ENCODE results near the gene ATG2A.
A peak's percentile ranks its signal among the peaks of the same experiment; 100 is the strongest.

The ATG2A gene

DNA sequence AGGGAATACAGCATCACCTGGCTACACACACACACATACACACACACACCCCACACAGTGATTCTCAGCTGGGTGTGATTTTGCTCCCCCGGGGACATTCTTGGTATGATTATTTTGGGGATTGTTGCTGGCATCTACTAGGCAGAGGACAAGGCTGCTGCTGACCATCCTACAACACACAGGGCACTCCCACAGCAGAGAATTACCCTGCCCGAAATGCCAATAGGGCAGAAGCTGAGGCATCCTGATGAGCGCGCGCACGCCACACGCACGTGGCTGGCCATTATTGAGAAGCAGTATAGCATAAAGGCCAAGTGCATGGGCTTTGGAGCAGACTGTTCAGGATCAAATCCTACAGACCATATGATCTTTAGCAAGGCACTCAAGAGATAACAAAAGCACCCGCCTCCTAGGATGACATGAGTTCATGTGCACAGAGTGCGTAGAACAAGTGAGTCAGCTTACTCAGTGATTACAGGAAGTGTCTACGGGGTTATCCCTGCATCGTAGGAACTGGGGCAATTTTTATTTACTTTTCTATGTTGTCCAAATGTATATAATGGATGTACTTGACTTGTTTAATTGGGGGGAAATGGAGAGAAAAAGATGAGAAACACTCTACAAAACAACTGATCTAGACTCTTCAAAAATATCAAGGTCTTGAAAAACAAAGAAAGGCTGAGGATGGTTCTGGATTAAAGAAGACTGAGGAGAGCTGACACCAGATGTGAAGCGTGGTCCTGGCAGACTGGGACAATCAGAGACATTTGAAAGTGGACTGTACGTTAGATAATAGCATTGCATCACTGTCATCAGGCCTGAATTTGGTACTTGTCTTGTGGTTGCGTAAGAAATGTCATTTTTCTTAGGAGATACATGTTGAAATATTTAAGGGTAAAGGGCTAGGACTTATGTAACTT lies 31.4 kb downstream of the ATG2A start:
- DNase-seq (ENCODE audit: low read depth), result no peak

DNA sequence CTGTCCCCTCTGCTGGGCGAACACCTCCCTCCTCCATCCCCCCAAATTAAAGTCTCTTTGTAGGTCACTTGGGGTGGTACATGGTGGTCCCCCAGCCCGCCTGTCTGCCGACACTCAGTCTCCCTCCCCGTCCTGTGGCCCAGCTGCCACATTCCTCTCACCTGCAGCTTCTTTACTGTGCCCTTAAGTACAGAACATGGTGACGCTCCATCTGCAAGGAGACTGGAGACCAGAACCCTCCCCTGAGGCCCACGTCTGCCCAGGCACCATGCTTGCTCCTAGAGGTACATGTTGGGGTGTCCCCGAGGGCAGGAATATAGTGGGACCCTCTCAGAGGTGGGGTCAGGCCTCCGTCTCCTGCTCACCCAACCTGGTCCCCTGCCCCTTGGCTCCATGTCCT lies 33.0 kb downstream of the ATG2A start:
- no peak for DNase-seq (ENCODE audit: low read depth)

DNA sequence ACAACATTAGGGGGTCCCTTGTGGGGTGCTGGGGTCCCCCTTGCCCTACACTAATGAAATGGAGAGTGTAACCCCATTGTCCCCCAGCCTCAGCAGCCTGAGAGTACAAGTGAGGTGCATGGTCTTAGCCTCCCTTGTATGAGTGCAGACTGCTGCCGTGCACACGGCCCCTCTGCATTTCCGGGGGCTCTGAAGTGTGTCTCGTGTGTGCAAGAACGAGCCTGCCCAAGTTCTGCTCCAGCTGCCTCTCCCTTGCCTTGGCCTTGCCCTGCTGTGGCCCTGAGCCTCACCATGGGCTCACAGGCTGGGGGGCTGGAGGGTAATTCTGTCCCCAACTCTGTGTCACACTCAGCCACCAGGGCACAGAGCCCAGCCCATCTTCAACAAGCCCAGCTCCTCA lies 33.4 kb downstream of the ATG2A start:
- DNase-seq (ENCODE audit: low read depth), result no peak

DNA sequence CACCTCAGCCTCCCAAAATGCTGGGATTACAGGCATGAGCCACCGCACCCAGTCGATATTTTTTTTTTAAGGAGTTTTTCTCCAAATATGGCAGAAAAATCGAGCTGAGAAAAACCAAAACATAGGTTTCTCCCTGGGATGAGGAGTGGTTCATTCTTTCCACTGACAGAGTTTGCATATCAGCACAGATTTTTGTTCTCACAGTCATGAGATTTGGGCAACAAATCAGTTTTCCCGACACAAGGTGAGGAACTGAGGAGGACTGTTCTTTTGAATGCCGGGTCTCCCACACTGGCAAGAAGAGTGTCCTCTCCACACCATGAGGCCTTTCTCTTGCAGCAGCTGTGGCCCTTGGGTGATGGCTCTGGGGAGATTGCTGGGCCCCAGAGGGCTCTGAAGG lies 34.8 kb downstream of the ATG2A start:
- DNase-seq (ENCODE audit: low read depth), result no peak

DNA sequence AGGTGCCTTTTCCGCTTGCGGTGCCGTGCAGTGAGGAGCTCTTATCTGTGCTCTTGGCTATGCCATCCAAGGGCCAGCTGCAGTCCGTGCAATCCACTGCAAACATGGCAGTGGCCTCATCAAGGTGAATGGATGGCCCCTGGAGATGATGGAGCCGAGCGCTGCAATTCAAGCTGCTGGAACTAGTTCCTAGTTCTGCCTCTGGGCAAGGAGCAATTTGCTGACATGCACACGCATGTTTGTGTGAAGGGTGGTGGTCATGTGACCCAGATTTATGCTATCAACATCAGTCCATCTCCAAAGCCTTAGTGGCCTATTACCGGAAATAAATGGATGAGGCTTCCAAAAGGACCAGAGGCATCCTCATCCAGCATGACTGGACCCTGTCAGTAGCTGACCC lies 35.5 kb downstream of the ATG2A start:
- no peak for DNase-seq (ENCODE audit: low read depth)

DNA sequence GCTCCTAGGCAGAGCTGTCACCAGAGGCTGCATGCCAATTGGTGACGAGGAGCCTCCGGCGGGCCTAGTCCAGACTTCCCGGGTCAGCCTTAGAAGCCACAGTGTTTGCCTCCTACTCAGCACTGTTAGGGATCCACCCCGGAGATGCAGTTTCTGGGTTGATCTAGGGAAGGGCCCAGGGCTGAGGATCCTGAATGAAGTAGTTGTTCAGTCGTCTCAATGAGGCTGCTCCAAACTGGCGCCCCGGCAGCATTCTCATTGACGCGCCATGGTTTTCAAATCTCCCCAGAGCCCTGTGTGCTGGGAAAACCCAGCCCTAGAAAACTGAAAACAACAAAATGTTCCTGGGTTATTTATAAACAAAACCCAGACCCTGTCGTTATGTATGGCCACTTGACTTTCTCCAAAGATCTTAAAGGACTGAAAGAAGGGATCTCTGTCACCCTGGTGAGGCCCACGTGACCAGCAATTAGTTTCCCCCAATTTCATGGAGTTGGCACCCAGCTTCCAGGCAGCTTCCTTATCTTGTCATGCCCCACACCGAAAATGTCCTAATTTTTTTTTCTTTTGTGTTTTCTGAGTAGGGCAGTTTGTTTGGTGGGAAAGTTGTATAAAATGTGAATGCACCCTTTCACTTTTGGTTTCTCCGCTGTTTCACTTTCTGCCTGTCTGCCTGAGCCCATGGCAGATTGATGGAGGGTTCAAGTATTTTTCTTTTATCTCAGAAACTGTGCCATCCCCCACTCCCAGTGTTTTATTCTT lies 36.6 kb downstream of the ATG2A start:
- DNase-seq (ENCODE audit: low read depth), result no peak

DNA sequence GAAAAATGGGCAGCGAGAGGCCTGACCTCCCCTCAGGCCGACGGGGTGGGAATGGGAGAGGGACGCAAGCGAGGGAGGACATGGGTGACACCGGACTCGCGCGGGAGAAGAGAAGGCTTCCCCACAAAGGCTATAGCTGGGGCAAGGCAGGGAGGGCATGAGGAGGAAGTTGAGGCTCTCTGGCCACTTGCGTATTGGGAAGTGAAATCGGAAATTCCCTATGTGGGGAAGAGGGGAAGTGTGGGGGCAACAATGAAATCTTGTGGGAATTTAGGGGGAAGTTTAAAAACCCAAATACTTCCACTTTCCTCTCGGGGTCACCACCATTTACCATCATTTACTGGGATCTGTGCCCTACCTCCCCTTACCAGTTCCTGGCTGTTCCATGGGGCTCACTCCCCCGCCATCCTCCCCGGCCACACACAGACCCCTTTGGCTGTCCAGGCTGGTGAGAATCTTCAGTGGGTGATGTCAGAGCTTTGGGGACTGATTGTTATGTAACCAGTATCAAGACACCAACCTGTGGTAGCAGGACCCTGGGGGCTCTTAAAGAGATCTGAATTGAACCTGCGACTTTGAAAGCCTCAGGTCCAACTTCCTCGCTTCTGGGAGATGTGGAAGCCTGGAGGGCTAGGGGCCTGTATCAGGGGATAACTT lies 37.6 kb downstream of the ATG2A start:
- no peak for DNase-seq (ENCODE audit: low read depth)

DNA sequence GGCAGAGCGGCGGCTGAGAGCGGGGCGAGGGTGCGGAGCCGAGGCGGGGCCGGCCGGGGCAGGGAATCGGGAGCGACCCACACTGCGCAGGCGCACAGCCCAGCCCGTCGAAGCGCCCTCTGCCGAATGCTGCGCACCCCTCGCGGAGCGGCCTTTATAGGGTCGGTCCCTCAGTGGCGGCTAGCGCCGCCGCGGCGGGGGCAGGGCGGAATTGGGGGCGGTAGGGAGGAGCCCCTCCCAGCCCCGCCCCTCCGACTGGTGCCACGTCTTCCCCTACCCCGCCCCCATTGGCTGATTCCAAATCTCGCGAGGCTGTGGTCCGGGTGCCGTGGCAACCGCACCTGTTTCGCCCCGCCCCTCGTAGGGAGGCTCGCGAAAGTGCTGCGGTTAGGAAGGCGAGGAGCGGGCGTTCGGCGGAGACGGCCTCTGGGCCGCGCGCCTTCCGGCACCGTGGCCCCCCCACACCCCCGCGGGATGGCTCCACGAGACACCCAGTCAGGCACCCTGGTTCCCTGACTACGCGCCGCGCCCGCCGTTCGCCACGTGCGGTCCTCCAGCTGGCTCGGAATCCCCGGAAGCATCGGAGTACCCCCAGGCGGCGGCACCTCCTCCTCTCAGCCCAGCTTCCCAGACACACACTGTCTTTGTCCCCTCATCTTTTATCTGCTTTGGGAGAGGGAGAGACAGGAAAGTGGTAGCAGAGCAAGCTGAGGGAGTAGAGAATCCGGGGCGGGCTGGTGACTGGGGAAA lies 38.3 kb downstream of the ATG2A start, which contains the start of gene EHD1:
TSS of gene EHD1 (minus strand) at position 128 of the 750 bp plus-strand sequence. CDS start 157 bp downstream, outside the sequence.
- peak; percentile 96 for DNase-seq (ENCODE audit: low read depth)

DNA sequence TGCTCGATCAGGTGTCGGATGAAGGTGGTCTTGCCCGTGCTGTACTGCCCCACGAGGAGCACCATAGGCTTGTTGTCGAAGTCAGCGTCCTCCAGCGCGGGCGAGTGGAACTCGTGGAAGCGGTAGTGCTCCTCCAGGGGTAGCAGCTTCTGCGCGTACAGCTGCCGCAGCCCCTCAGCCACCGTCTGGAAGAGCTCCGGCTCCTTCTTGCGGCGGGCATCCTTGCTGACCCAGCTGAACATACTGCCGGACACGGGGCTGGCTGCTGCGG lies 38.9 kb downstream of the ATG2A start:
- DNase-seq (ENCODE audit: low read depth), result no peak

DNA sequence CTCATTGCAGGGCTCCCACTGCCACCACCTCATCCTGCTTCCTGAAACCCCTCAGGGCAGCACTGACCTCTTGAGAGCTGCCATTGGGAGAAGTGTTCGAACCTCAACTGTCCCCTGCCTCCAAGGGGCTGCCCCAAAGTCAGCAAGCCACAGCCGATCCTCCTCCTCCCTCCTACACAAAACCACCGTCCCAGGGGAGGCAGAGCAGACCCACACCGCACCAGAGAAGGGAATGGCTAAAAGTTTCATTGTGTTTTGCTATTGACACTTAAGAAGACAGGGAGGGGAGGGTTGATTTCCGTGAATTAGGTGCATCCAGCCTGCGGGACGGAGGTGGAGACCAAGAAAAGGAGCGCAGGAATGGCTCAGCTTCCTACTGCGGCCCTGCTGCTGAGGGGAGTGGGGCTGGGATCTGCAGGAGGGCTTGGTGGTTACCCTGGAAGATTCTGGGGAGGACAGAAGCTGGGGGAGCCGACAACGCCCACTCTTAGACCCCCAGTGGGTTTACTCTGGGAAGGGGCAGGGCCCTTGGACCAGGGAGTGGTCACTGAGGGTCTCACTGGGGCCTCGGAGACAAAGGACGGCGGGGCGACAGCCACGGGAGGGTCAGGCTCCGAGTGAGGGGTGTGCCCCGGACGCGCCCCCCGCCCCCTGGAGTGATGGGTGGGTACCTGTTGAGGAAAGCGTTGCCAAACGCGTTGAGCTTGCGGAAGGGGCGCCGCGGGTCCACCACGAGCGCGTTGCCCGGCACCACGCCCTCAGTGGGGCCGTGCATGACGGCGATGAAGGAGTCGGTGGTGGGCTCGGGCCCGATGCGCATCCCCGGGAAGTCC lies 39.4 kb downstream of the ATG2A start:
- DNase-seq (ENCODE audit: low read depth), result no peak

DNA sequence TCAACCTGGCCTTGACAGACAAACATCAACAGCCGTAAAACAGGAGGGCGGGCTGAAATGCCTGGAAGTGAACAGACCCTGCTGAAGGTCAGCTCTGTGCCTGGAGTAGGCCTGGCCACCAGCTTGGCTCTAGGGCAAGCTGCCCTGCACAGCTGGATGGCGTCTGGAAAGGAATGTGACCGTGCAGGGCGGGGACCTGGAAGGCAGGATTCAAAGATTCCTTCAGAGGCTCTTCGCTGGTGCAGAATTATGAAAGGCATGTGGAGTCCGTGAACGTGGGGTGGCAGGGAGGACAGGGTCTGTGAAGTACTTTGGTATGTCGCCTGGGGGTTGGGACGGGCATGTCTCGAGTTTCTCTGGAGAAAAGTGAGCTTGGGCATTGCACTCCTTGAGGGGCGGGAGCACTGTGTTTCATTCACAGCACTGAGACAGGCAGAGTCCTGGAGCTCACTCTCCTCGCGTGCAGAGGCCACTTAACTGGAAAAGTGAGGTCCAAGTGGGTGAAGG lies 40.1 kb downstream of the ATG2A start:
- DNase-seq (ENCODE audit: low read depth), result peak; percentile 87

DNA sequence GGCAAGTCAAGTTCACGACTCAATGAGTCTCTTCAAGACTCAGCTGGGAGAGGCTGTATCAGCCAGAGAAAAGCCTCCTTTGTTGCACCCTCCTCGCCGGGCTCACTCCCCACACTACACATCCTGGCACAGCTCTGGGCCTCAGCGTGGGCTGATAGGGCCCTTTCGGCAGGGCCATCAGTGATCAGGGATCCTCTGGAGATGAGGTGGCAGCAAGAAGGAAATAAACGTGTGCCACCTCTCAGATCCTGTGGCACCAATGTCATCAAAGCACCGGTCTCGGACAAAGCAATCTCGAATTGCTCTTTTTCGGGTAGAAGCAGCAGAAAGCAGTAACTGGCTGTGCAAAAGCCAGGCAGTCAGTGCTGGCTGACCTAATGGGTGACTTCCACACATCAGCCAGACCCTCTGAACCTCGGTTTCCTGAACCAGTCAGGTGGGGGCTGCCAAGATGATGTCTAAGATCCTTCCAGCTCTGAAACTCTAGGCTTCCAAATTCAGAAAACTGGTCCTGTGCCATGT lies 40.7 kb downstream of the ATG2A start:
- DNase-seq (ENCODE audit: low read depth), result no peak

DNA sequence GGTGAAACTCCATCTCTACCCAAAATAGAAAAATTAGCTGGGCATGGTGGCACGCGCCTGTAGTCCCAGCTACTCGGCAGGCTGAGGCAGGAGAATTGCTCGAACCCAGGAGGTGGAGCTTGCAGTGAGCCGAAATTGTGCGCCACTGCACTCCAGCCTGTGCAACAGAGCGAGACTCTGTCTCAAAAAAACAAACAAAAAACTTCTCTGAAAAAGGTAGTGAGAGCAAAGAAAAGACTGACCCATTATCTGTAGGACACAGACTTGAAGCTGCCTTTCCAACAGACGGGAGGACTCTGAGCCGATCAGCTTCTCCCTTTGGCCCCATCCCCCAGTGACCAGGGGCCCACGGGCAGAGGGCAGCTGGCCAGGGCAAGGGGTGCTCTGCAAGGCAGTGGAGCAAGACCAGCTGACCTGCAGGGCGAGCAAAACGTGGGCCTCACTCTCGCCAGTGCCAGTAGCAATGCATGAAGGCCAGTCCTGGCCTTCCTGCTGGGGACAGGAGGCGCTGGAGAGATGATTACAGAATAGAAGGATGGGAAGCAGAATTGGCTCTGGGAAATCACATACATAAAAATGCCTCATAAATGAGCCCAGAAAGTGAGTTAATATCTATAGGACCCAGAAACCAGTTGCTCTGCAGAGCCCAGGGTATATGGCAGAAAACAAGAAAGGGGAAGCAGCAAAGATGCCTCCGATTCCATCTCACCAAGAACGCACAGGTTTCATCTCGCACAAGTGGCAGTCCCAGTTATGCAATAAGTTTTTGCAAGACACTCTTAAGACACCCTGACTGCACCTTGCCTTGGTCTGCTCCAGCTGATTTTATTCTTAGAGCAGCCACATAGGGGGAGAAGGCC lies 41.4 kb downstream of the ATG2A start:
- no peak for DNase-seq (ENCODE audit: low read depth)

DNA sequence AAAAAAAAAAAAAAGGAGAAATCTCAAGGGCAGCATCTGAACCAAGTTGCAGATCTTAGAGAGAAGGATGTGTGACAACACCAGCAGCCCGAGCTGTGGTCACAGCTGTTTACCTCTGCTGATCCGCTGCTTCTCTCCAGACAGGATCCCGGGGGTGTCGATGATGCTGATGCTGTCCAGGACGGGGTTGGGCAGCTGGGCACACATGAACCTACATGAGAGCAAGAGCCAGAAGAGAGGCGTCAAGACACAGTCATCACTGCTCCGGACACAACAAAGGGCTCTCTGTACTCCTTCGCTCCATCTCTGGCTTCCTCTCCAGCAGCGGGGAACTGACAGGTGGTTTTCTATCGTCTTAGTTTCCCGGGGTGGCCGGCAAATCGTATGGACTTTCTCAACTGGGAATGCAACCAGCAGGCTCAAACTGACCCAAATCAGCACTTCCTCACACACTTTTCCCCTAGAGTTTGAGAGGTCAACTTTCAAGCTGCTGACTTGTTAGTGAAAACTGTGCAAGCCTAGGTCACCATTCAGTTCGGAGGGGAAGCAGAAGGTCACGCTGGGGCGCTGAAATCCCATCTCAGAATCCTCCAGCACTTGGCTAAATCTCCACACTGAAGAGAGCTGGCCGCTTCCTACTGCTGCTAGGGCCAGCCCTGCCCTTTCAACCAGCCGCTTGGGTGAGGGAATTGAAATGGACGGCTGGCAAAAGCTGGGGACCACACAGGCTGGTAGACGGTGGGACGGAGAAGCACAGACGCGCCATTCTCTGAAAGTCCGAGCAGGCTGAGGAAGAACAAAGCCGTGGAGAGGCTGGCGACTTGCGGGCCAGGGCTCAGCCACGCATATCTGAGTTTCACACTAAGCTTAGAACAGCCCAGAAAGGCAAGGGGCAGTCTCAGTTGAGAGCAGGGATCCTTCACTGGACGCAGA lies 42.4 kb downstream of the ATG2A start:
- DNase-seq (ENCODE audit: low read depth), result no peak

DNA sequence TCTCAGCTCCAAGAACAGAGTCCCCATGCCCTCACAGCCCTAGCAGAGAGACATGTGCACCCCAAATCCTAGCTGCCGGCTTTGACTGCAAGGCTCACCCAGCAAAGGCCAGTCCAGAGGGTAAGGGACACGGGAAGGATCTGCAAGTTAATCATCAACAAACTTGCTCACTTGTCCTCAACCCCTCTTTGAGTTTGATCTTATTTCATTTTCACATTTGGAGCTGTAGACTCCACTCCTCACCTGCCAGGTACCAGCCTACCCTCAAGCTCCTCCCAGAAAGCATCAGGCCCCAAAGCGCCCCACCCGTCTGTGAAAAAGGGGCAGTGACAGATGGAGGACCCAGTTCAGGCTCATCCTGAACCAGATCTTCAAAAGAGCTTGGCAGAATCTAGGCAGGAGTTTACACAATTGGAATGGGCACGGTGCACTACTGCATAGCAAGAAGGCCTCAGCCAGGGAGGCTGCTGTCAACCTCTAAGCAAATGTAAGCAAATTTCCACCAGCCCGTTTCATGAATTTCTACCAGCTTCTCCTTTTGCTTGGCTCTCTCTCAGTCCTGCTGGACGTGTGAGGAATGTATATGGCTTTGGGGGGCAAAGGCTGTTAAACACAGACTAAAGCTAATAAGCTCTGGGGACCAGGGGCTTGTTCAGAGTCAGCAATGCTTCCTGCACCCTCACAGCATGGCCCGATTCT lies 44.1 kb downstream of the ATG2A start:
- no peak for DNase-seq (ENCODE audit: low read depth)

DNA sequence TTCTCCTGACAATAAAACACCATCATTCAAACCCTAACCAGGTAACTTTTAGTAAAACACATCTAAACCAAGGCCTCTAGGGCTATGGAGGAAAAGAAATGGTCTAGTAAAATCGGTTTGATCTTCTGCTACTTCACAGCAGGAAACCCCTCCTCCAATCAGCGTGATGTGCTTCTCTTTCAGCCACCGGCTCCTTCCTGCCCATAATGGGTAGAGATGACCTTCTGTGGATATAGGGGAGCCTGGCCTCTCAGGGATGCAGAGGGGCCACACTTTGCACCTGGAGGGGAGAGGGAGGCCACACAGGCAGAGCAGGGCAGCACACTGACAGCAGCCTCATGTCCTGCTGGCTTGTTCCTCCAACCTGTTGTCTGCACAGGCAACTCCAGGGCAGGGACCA lies 45.5 kb downstream of the ATG2A start:
- DNase-seq (ENCODE audit: low read depth), result no peak

DNA sequence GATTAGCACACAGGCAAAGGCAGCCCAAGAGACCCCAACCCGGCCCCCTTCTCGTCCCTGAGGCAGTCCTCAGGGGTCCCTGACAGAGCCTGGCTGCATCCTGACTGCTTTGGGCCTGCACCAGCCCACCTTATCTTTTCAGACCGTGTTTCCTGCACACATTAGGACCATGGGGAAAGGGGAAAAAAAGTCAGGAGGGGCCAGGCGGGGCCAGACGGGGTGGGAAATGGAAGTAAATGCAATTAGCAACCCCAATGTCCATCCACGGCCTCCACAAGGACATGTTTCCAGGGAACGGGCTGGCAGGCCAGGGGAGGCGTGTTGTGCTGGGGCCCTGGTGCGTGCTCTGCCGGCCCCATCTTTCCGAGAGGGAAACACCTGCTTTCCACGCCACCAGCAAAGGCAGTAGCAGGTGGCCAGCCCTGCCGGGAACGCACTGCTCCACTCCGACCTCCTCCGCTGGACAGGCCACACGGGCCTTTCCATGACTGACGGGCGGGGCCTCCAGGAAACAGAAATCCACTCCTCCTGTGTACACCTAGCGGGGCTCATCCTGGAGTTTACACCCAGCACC lies 46.0 kb downstream of the ATG2A start:
- DNase-seq (ENCODE audit: low read depth), result no peak

Data from HS-27A (cell line).